Measurements from ENCODE around the gene RAB35.

DNA sequence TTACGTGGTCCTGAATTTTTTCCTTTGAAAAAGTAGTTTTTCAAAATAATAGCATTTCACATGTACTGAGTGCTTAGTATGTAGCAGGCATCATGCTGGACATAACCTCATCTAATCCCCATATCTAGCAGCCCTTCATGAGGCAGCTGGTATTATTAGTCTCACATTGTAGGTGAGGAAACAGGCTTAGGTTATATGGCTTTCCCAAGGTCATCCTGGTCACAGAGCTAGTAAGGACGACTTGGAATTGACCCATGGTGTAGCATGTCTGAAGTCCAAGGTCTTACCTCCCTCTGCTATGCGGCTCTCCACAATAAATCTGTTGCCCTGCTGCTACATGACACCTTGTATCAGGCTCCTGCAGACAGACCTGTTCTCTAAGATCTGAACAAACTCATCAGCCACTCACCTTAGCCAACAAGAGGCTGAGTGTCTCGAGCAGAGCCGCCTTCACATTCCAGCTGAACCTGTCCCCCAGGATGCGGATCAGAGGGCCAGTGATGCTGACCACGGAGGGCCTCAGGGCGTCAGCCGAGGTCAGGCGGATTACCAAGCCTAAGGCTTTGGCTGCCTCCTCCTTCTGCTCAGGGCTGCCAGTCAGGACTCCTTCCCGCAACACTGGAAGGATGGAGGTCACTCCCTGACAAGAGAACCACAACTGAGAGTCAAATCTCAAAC lies 19.7 kb upstream of the RAB35 start:
- TF ChIP-seq, protein P1, sequence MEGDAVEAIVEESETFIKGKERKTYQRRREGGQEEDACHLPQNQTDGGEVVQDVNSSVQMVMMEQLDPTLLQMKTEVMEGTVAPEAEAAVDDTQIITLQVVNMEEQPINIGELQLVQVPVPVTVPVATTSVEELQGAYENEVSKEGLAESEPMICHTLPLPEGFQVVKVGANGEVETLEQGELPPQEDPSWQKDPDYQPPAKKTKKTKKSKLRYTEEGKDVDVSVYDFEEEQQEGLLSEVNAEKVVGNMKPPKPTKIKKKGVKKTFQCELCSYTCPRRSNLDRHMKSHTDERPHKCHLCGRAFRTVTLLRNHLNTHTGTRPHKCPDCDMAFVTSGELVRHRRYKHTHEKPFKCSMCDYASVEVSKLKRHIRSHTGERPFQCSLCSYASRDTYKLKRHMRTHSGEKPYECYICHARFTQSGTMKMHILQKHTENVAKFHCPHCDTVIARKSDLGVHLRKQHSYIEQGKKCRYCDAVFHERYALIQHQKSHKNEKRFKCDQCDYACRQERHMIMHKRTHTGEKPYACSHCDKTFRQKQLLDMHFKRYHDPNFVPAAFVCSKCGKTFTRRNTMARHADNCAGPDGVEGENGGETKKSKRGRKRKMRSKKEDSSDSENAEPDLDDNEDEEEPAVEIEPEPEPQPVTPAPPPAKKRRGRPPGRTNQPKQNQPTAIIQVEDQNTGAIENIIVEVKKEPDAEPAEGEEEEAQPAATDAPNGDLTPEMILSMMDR (IDR thresholded peaks at IDR 0.05; ENCODE audit: insufficient read depth, low read length), result no peak
- TF ChIP-seq, protein P2, sequence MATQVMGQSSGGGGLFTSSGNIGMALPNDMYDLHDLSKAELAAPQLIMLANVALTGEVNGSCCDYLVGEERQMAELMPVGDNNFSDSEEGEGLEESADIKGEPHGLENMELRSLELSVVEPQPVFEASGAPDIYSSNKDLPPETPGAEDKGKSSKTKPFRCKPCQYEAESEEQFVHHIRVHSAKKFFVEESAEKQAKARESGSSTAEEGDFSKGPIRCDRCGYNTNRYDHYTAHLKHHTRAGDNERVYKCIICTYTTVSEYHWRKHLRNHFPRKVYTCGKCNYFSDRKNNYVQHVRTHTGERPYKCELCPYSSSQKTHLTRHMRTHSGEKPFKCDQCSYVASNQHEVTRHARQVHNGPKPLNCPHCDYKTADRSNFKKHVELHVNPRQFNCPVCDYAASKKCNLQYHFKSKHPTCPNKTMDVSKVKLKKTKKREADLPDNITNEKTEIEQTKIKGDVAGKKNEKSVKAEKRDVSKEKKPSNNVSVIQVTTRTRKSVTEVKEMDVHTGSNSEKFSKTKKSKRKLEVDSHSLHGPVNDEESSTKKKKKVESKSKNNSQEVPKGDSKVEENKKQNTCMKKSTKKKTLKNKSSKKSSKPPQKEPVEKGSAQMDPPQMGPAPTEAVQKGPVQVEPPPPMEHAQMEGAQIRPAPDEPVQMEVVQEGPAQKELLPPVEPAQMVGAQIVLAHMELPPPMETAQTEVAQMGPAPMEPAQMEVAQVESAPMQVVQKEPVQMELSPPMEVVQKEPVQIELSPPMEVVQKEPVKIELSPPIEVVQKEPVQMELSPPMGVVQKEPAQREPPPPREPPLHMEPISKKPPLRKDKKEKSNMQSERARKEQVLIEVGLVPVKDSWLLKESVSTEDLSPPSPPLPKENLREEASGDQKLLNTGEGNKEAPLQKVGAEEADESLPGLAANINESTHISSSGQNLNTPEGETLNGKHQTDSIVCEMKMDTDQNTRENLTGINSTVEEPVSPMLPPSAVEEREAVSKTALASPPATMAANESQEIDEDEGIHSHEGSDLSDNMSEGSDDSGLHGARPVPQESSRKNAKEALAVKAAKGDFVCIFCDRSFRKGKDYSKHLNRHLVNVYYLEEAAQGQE (IDR thresholded peaks at IDR 0.05; ENCODE audit: insufficient replicate concordance, low read depth), result no peak
- TF ChIP-seq POLR2AphosphoS5 (IDR thresholded peaks at IDR 0.05; ENCODE audit: low read depth), result no peak

Data from HL-60 (cell line).